ENCODE measurements around the gene REM2.

- TF ChIP-seq POLR2A (IDR thresholded peaks at IDR 0.05; ENCODE audit: low read depth), result no peak
- peak; percentile 73 to 94 (median 91) for TF ChIP-seq CTCF (IDR thresholded peaks at IDR 0.05)
- TF ChIP-seq EP300 (IDR thresholded peaks at IDR 0.05), result no peak
- TF ChIP-seq POLR2AphosphoS5 (IDR thresholded peaks at IDR 0.05), result peak; percentile 30 to 62
These were observed 29.9 kb upstream of the REM2 start for GRCh38 chr14:22852940-22853767.

All from esophagus muscularis mucosa (tissue), 4 donors.